ENCODE measurements around the gene DNHD1.
A peak's percentile ranks its signal among the peaks of the same experiment; 100 is the strongest.

GRCh38 chr11:6603287-6604080 is 106.4 kb downstream of the DNHD1 start, which contains the start of the genes ILK and RRP8:
- peak; percentile 37; the same call in 1 of the 2 replicates for TF ChIP-seq RFX5 (IDR thresholded peaks at IDR 0.05; ENCODE audit: borderline replicate concordance, low read depth, low read length)
- TF ChIP-seq CTCF (IDR thresholded peaks at IDR 0.05; ENCODE audit: control extremely low read depth in 1 of 3, insufficient read depth in 1 of 3, low read depth in 1 of 3, low read length in 3 of 3): no peak
- TF ChIP-seq JUN (IDR thresholded peaks at IDR 0.05; ENCODE audit: low read depth, low read length): no peak
- TF ChIP-seq CHD2 (IDR thresholded peaks at IDR 0.05; ENCODE audit: low read length): no peak
- no peak for TF ChIP-seq CBX5 (IDR thresholded peaks at IDR 0.05; ENCODE audit: low read depth, low read length)
- no peak for TF ChIP-seq RXRA (IDR thresholded peaks at IDR 0.05; ENCODE audit: insufficient read depth, low read depth, low read length)
- TF ChIP-seq MAFK (IDR thresholded peaks at IDR 0.05; ENCODE audit: low read depth, low read length): no peak
- peak in 1 of 2 experiments; percentile 79; a peak in 1 of 3 replicates for TF ChIP-seq EP300 (IDR thresholded peaks at IDR 0.05; ENCODE audit: borderline replicate concordance in 1 of 2, low read depth in 2 of 2, low read length in 2 of 2)
- no peak for TF ChIP-seq ATF3 (IDR thresholded peaks at IDR 0.05; ENCODE audit: insufficient read depth, low read depth, low read length)
- TF ChIP-seq EZH2 (IDR thresholded peaks at IDR 0.05; ENCODE audit: low read depth, low read length, severe bottlenecking): no peak
- TF ChIP-seq ASH2L (IDR thresholded peaks at IDR 0.05; ENCODE audit: low read length): peak; percentile 59
- TF ChIP-seq ZNF274 (IDR thresholded peaks at IDR 0.05; ENCODE audit: borderline replicate concordance, extremely low read depth, low read length): no peak
- 0 out of 2 replicates have a peak, but pooled peaks have one; percentile 16 for TF ChIP-seq GABPA (IDR thresholded peaks at IDR 0.05; ENCODE audit: borderline replicate concordance, insufficient read depth, low read length)
- peak; percentile 68; the same call in 1 of the 2 replicates for TF ChIP-seq POLR2AphosphoS5 (IDR thresholded peaks at IDR 0.05; ENCODE audit: low read depth, low read length)

Data from H1 (cell line).